Measurements from ENCODE around the gene ZNF350. TPM values are rescaled to one million over a fixed set of nuclear protein-coding genes. Genes with fewer than 3 reads are reported as not detected.
A peak's percentile ranks its signal among the peaks of the same experiment; 100 is the strongest.
"Not testable (repeated sequence)": the region's sequence is repeated elsewhere in the genome, so short reads cannot be mapped to it uniquely, and the experiment has no call there.

ZNF350 gene
- total and polyA plus RNA-seq, 4 experiments from 2014 or later, result 22.4 to 38.9 (median 31.0) TPM

- Mint-ChIP-seq H3K4me3 (no peak overlapping the region), H3K9me3 (peaks cover 6 to 99% (median 86%) of the 10 kb centered on the region in 8 donors), H3K4me1 (no peaks in the 10 kb centered on the region), H3K27ac (no peak overlapping the region), H3K36me3 (peaks cover 64 to 67% of the 10 kb centered on the region in 2 donors), H3K27me3 (no peaks in the 10 kb centered on the region)
- intact Hi-C loops (cut with micrococcal nuclease), result no loop called here
- peak overlapping the region in 1 of 2 donors; percentile 32 for H3K4me3 ChIP-seq (ENCODE audit: low read length in 2 of 2)
- no peaks in the 10 kb centered on the region for H3K4me1 ChIP-seq (ENCODE audit: insufficient read depth, low read length)
- DNase-seq, result no peak
- ChIA-PET CTCF (ENCODE audit: partially characterized antibody) (interaction anchor here (1.0 kb wide), 1 partner anchor 144 kb away, joined by 3 read pairs; no protein-coding TSS in a partner anchor), POLR2A (ENCODE audit: partially characterized antibody) (no interaction called here)
- no peak overlapping the region for H3K27ac ChIP-seq (ENCODE audit: low read depth, low read length)
- H3K27me3 ChIP-seq (ENCODE audit: insufficient read depth, low read length), result no peaks in the 10 kb centered on the region
- H3K9me3 ChIP-seq (ENCODE audit: control insufficient read depth in 1 of 2, low read length in 2 of 2), result peaks cover 12 to 60% of the 10 kb centered on the region in 2 donors
- peaks cover 18% of the 10 kb centered on the region for H3K36me3 ChIP-seq (ENCODE audit: insufficient read depth, low read length)
Observed at GRCh38 chr19:51994048-51994644, 7.5 kb upstream of the ZNF350 start.

DNA sequence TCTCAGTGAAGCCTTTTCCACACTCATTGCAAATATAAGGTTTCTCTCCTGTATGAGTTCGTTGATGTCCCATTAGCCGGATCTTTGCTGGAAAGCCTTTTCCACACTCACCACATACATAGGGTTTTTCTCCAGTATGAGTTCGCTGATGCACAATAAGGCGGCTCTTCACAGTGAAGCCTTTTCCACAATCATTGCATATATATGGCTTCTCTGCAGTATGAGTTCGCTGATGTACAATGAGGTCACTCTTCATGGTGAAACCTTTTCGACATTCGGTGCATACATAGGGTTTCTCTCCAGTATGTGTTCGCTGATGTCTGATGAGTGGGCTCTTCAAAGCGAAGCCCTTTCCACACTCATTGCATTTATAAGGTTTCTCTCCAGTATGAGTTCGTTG lies 6.8 kb upstream of the ZNF350 start:
- intact Hi-C loops (cut with micrococcal nuclease), result no loop called here
- Histone ChIP-seq H3K9me3 (ENCODE audit: control insufficient read depth in 1 of 2, low read length in 2 of 2) (peaks cover 12 to 62% of the 10 kb centered on the region in 2 donors), H3K36me3 (ENCODE audit: insufficient read depth, low read length) (peaks cover 12% of the 10 kb centered on the region), H3K27me3 (ENCODE audit: insufficient read depth, low read length) (no peaks in the 10 kb centered on the region), H3K27ac (ENCODE audit: low read depth, low read length) (no peak overlapping the region), H3K4me1 (ENCODE audit: insufficient read depth, low read length) (no peaks in the 10 kb centered on the region), H3K4me3 (ENCODE audit: low read length in 2 of 2) (peak overlapping the region in 1 of 2 donors; percentile 32)
- peaks cover 6 to 99% (median 86%) of the 10 kb centered on the region in 8 donors for H3K9me3 Mint-ChIP-seq
- H3K4me1 Mint-ChIP-seq, result no peaks in the 10 kb centered on the region
- CTCF ChIA-PET (ENCODE audit: partially characterized antibody), result no interaction called here
- POLR2A ChIA-PET (ENCODE audit: partially characterized antibody), result no interaction called here
- H3K27me3 Mint-ChIP-seq, result no peaks in the 10 kb centered on the region
- H3K4me3 Mint-ChIP-seq, result no peak overlapping the region
- H3K27ac Mint-ChIP-seq, result no peak overlapping the region
- no peak for DNase-seq
- peaks cover 62% of the 10 kb centered on the region in 2 donors for H3K36me3 Mint-ChIP-seq

- Mint-ChIP-seq H3K4me1 (peaks cover 9 to 38% (median 12%) of the 10 kb centered on the region in 4 donors), H3K4me3 (peak overlapping the region in 2 of 8 donors; percentile 39 to 58), H3K27me3 (no peaks in the 10 kb centered on the region), H3K27ac (no peak overlapping the region), H3K36me3 (peaks cover 70 to 77% of the 10 kb centered on the region in 2 donors), H3K9me3 (peaks cover 7 to 91% (median 75%) of the 10 kb centered on the region in 8 donors)
- POLR2A ChIA-PET (ENCODE audit: partially characterized antibody), result no interaction called here
- H3K4me1 ChIP-seq (ENCODE audit: insufficient read depth, low read length), result peaks cover 11% of the 10 kb centered on the region
- no peak for DNase-seq
- H3K4me3 ChIP-seq (ENCODE audit: low read length in 2 of 2), result no peak overlapping the region
- CTCF ChIA-PET (ENCODE audit: partially characterized antibody), result no interaction called here
- H3K27me3 ChIP-seq (ENCODE audit: insufficient read depth, low read length), result no peaks in the 10 kb centered on the region
- H3K36me3 ChIP-seq (ENCODE audit: insufficient read depth, low read length), result peaks cover 10% of the 10 kb centered on the region
- H3K27ac ChIP-seq (ENCODE audit: low read depth, low read length), result no peak overlapping the region
- peaks cover 4 to 40% of the 10 kb centered on the region in 2 donors for H3K9me3 ChIP-seq (ENCODE audit: control insufficient read depth in 1 of 2, low read length in 2 of 2)
- intact Hi-C loops (cut with micrococcal nuclease), result no loop called here
Observed at GRCh38 chr19:51983361-51983760, 3.3 kb downstream of the ZNF350 start.

DNA sequence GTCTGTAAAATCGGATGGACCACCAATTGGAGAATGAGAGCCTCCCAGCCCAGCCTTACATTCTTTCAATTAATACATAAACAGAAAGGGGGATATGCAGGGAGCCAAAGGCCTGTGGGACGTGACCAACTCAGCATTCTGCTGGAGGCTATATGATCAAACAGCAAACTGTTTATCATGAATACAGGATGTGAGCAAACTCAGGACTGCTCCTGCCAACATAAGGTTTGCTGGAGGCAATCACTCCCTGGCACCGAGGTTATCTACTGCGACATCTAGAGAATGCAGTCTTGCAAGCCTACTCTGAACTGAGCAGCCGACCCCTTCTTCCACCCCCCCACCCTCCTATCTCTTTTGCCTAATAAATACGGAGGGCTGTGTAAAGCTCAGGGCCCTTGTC lies 5.7 kb downstream of the ZNF350 start:
- Mint-ChIP-seq H3K4me1 (peaks cover 0 to 28% (median 5%) of the 10 kb centered on the region in 4 donors), H3K36me3 (peaks cover 86 to 87% of the 10 kb centered on the region in 2 donors), H3K9me3 (peaks cover 3 to 93% (median 82%) of the 10 kb centered on the region in 8 donors)
- H3K9me3 ChIP-seq (ENCODE audit: control insufficient read depth in 1 of 2, low read length in 2 of 2), result peaks cover 4 to 59% of the 10 kb centered on the region in 2 donors
- H3K36me3 ChIP-seq (ENCODE audit: insufficient read depth, low read length); DNase-seq; H3K4me3 Mint-ChIP-seq; H3K4me1 ChIP-seq (ENCODE audit: insufficient read depth, low read length); H3K27ac Mint-ChIP-seq; H3K27me3 ChIP-seq (ENCODE audit: insufficient read depth, low read length); CTCF ChIA-PET (ENCODE audit: partially characterized antibody); H3K27me3 Mint-ChIP-seq; H3K27ac ChIP-seq (ENCODE audit: low read depth, low read length); intact Hi-C loops (cut with micrococcal nuclease); POLR2A ChIA-PET (ENCODE audit: partially characterized antibody): not testable (repeated sequence)
- peak overlapping the region in 1 of 2 donors; percentile 1 for H3K4me3 ChIP-seq (ENCODE audit: low read length in 2 of 2)

DNA sequence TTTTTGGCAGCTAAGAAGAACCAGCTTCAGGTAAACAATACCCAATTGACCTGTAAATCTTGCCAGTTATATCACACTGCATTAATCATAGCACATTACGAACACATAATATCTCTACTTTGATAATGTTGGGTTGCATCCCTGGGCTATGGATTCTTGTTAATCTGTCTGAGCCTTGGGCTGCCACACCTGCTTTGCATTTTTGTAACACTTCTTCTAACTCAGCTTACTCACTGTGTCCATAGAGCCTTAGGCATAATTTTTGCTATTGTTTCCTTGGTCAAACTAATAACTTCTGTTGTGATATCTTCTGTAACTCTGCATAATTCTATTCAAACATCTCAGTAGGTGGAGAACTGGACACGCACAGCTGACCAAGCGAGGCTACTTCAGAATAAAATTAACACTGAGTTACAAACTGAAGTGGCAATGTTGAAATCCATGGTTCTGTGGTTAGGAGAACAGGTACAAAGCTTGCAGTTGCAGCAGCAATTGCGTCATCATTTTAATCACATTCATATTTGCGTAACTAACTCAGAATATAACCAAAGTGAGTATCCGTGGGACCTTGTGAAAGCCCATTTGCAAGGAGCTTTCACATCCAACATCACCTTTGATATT lies 6.4 kb downstream of the ZNF350 start:
- Mint-ChIP-seq H3K9me3 (peaks cover 3 to 97% (median 83%) of the 10 kb centered on the region in 8 donors), H3K27ac (no peak overlapping the region), H3K4me3 (no peak overlapping the region), H3K36me3 (peaks cover 86 to 87% of the 10 kb centered on the region in 2 donors), H3K4me1 (peaks cover 0 to 23% (median 2%) of the 10 kb centered on the region in 4 donors), H3K27me3 (no peaks in the 10 kb centered on the region)
- POLR2A ChIA-PET (ENCODE audit: partially characterized antibody), result no interaction called here
- no peak overlapping the region for H3K27ac ChIP-seq (ENCODE audit: low read depth, low read length)
- H3K9me3 ChIP-seq (ENCODE audit: control insufficient read depth in 1 of 2, low read length in 2 of 2), result peaks cover 4 to 55% of the 10 kb centered on the region in 2 donors
- intact Hi-C loops (cut with micrococcal nuclease), result no loop called here
- peaks cover 3% of the 10 kb centered on the region for H3K4me1 ChIP-seq (ENCODE audit: insufficient read depth, low read length)
- DNase-seq, result no peak
- no peak overlapping the region for H3K4me3 ChIP-seq (ENCODE audit: low read length in 2 of 2)
- H3K27me3 ChIP-seq (ENCODE audit: insufficient read depth, low read length), result no peaks in the 10 kb centered on the region
- CTCF ChIA-PET (ENCODE audit: partially characterized antibody), result no interaction called here
- peaks cover 10% of the 10 kb centered on the region for H3K36me3 ChIP-seq (ENCODE audit: insufficient read depth, low read length)

DNA sequence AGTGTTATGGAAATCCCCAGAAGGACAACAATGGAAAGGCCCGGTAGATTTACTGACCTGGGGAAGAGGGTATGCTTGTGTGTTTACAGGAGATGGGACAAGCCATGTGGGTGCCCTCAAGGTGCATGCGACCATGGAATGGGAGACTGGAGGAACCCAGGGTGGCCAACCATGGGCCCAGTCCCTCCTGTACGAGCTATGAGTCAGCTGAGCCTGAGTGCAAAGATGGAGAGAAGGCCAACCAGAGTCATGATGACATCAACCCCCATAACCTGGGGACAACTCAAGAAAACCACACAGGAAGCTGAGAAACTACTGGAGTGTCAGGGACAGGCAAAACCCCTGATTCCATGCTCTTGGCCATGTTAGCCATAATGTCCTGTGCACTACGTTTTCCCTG lies 7.8 kb downstream of the ZNF350 start:
- no peak for DNase-seq
- Histone ChIP-seq H3K4me3 (ENCODE audit: low read length in 2 of 2) (no peak overlapping the region), H3K4me1 (ENCODE audit: insufficient read depth, low read length) (no peaks in the 10 kb centered on the region), H3K27ac (ENCODE audit: low read depth, low read length) (no peak overlapping the region), H3K27me3 (ENCODE audit: insufficient read depth, low read length) (no peaks in the 10 kb centered on the region), H3K36me3 (ENCODE audit: insufficient read depth, low read length) (peaks cover 19% of the 10 kb centered on the region), H3K9me3 (ENCODE audit: control insufficient read depth in 1 of 2, low read length in 2 of 2) (peaks cover 14 to 66% of the 10 kb centered on the region in 2 donors)
- no peak overlapping the region for H3K27ac Mint-ChIP-seq
- ChIA-PET POLR2A (ENCODE audit: partially characterized antibody) (no interaction called here), CTCF (ENCODE audit: partially characterized antibody) (no interaction called here)
- peaks cover 88 to 93% of the 10 kb centered on the region in 2 donors for H3K36me3 Mint-ChIP-seq
- H3K4me1 Mint-ChIP-seq, result peaks cover 0 to 20% (median 2%) of the 10 kb centered on the region in 4 donors
- H3K9me3 Mint-ChIP-seq, result peaks cover 3 to 98% (median 88%) of the 10 kb centered on the region in 8 donors
- peak overlapping the region in 1 of 8 donors; percentile 18 for H3K4me3 Mint-ChIP-seq
- intact Hi-C loops (cut with micrococcal nuclease), result no loop called here
- H3K27me3 Mint-ChIP-seq, result no peaks in the 10 kb centered on the region

DNA sequence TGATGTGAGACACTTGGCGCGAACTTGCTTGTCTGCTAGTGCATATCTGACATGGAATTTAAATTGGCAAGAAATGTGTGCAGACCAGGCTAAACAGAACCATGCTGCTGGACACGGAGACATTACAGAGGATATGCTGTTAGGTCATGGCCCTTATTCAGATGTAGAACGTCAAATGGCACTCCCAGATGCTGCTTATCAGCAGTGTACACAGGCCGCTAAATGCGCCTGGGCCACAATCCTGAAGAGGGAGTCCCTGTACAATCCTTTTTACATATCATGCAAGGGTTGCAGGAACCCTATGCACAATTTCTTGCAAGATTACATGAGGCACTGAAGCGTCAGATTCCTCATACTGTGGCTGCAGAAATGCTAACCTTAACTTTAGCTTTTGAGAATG lies 9.3 kb downstream of the ZNF350 start:
- ChIA-PET CTCF (ENCODE audit: partially characterized antibody) (no interaction called here), POLR2A (ENCODE audit: partially characterized antibody) (no interaction called here)
- Mint-ChIP-seq H3K36me3 (peaks cover 86 to 93% of the 10 kb centered on the region in 2 donors), H3K27ac (no peak overlapping the region), H3K27me3 (no peaks in the 10 kb centered on the region), H3K9me3 (peaks cover 0 to 98% (median 88%) of the 10 kb centered on the region in 8 donors), H3K4me1 (peaks cover 0 to 10% (median 0%) of the 10 kb centered on the region in 4 donors), H3K4me3 (peak overlapping the region in 1 of 8 donors; percentile 10)
- Histone ChIP-seq H3K27me3 (ENCODE audit: insufficient read depth, low read length) (no peaks in the 10 kb centered on the region), H3K9me3 (ENCODE audit: control insufficient read depth in 1 of 2, low read length in 2 of 2) (peaks cover 19 to 75% of the 10 kb centered on the region in 2 donors), H3K4me1 (ENCODE audit: insufficient read depth, low read length) (no peaks in the 10 kb centered on the region), H3K27ac (ENCODE audit: low read depth, low read length) (no peak overlapping the region), H3K4me3 (ENCODE audit: low read length in 2 of 2) (no peak overlapping the region), H3K36me3 (ENCODE audit: insufficient read depth, low read length) (peaks cover 33% of the 10 kb centered on the region)
- intact Hi-C loops (cut with micrococcal nuclease), result no loop called here
- DNase-seq, result no peak

All from CD4-positive, alpha-beta memory T cell (primary cell).